ENCODE results near the gene PLP2. TPM values are rescaled to one million over a fixed set of nuclear protein-coding genes. Genes with fewer than 3 reads are reported as not detected.
A peak's percentile ranks its signal among the peaks of the same experiment; 100 is the strongest.

The PLP2 gene
- total RNA-seq, 2 donors from 2014 or later = 50.6 to 54.0 TPM

GRCh38 chrX:49199906-49200771, 28.4 kb downstream of the PLP2 start, which contains the start of gene SYP:
Gene SYP, minus strand, starts transcription at chrX:49200193. Its CDS starts 7 bp downstream, at chrX:49200186.
- Mint-ChIP-seq H3K4me3 (peak within 1 kb of the TSS; percentile 67), H3K27me3 (peaks cover 9 to 10% of the 10 kb centered on the region in 2 donors), H3K4me1 (ENCODE audit: low read depth in 2 of 2) (peaks cover 14 to 15% of the 10 kb centered on the region in 2 donors), H3K9me3 (no peaks in the 10 kb centered on the region), H3K27ac (no peak within 1 kb of the TSS), H3K36me3 (no peaks in the 10 kb centered on the region)
- peak; percentile 96 to 98 for ATAC-seq
- DNase-seq (ENCODE audit: low spot score) = peak; percentile 92

GRCh38 chrX:49202022-49202421, 30.3 kb downstream of the PLP2 start:
- Mint-ChIP-seq H3K27me3 (peaks cover 9 to 10% of the 10 kb centered on the region in 2 donors), H3K9me3 (no peaks in the 10 kb centered on the region), H3K4me1 (ENCODE audit: low read depth in 2 of 2) (peaks cover 14 to 15% of the 10 kb centered on the region in 2 donors), H3K4me3 (no peak overlapping the region), H3K36me3 (no peaks in the 10 kb centered on the region), H3K27ac (no peak overlapping the region)
- DNase-seq (ENCODE audit: low spot score) (no peak), ATAC-seq (no peak)

DNA sequence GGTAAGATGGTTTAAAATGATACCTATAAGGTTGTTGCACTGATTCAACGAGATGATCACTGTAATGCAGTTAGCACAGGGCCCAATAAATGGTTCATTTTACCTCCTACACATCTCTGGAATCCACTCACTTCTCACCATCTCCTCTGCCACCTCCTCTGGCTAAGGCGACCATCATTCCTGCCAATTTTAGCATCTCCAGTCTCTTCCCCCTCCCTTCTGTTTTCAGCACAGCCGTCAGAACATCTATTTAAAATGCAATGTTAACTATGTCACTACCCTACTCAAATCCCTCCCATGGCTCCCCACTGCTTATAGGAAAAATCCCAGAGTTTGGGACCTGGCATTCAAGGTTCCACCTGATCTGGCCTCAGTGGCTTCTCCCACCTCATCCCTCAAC, 31.8 kb downstream of the PLP2 start:
- Mint-ChIP-seq H3K27me3 (peaks cover 0 to 4% of the 10 kb centered on the region in 2 donors), H3K9me3 (no peaks in the 10 kb centered on the region), H3K4me3 (no peak overlapping the region), H3K4me1 (ENCODE audit: low read depth in 2 of 2) (peaks cover 5 to 11% of the 10 kb centered on the region in 2 donors), H3K36me3 (no peaks in the 10 kb centered on the region), H3K27ac (no peak overlapping the region)
- DNase-seq (ENCODE audit: low spot score) (no peak), ATAC-seq (no peak)

GRCh38 chrX:49204017-49204416, 32.3 kb downstream of the PLP2 start:
- Mint-ChIP-seq H3K27me3 (peaks cover 0 to 4% of the 10 kb centered on the region in 2 donors), H3K4me1 (ENCODE audit: low read depth in 2 of 2) (peaks cover 4 to 8% of the 10 kb centered on the region in 2 donors), H3K36me3 (no peaks in the 10 kb centered on the region), H3K9me3 (no peaks in the 10 kb centered on the region), H3K27ac (no peak overlapping the region), H3K4me3 (no peak overlapping the region)
- DNase-seq (ENCODE audit: low spot score) (no peak), ATAC-seq (no peak)

DNA sequence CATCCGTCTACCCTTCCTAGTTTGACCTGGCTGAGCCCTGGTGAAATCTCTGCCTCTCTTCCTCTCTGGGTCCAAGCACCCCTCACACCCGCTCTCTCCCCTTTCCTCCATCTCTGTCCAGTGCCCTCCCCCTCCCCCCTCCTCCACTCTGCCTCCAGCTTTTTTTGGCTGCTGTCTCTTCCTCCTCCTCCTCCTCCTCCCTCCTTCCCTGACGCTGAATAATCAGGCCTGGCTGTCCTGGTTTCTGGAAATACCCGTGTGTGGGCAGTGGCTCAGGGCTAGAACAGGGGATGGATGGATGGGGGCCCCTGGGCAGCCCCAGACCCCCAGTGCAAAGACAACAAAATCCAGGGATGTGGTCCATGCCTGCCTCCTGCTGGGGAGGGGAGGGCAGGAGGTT, 33.0 kb downstream of the PLP2 start:
- Mint-ChIP-seq H3K27me3 (peaks cover 0 to 4% of the 10 kb centered on the region in 2 donors), H3K4me3 (no peak overlapping the region), H3K4me1 (ENCODE audit: low read depth in 2 of 2) (peaks cover 0 to 4% of the 10 kb centered on the region in 2 donors), H3K27ac (no peak overlapping the region), H3K9me3 (no peaks in the 10 kb centered on the region), H3K36me3 (no peaks in the 10 kb centered on the region)
- DNase-seq (ENCODE audit: low spot score) (no peak), ATAC-seq (no peak)

DNA sequence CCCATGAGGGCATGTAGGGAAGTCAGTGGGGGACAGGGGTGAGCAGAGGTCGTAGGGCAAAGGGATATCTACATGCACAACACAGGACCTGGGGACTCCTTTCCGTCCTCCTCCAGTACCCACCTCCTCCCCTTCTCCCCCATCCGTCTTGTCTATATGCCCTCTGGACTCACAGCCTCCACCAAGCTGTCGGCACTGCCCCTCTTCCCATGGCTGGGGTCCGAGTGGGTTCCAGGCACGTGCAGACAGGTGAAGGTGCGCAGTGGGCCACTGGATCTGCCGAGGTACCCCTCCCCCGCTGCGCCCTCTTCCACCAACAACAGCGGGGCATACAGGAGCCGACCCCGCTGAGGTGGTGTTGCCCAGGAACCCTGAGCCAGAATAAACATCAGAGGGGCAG, 33.7 kb downstream of the PLP2 start:
- H3K9me3 Mint-ChIP-seq = no peaks in the 10 kb centered on the region
- DNase-seq (ENCODE audit: low spot score) = no peak
- H3K27me3 Mint-ChIP-seq = peaks cover 0 to 4% of the 10 kb centered on the region in 2 donors
- ATAC-seq = no peak
- peaks cover 0 to 3% of the 10 kb centered on the region in 2 donors for H3K4me1 Mint-ChIP-seq (ENCODE audit: low read depth in 2 of 2)
- no peak overlapping the region for H3K4me3 Mint-ChIP-seq
- no peaks in the 10 kb centered on the region for H3K36me3 Mint-ChIP-seq
- H3K27ac Mint-ChIP-seq = no peak overlapping the region

- H3K4me1 Mint-ChIP-seq (ENCODE audit: low read depth in 2 of 2) = no peaks in the 10 kb centered on the region
- no peak overlapping the region for H3K27ac Mint-ChIP-seq
- ATAC-seq (no peak), DNase-seq (ENCODE audit: low spot score) (no peak)
- no peaks in the 10 kb centered on the region for H3K9me3 Mint-ChIP-seq
- peaks cover 0 to 6% of the 10 kb centered on the region in 2 donors for H3K27me3 Mint-ChIP-seq
- no peak overlapping the region for H3K4me3 Mint-ChIP-seq
- H3K36me3 Mint-ChIP-seq = no peaks in the 10 kb centered on the region
Observed at GRCh38 chrX:49206543-49206942, 34.8 kb downstream of the PLP2 start.

DNA sequence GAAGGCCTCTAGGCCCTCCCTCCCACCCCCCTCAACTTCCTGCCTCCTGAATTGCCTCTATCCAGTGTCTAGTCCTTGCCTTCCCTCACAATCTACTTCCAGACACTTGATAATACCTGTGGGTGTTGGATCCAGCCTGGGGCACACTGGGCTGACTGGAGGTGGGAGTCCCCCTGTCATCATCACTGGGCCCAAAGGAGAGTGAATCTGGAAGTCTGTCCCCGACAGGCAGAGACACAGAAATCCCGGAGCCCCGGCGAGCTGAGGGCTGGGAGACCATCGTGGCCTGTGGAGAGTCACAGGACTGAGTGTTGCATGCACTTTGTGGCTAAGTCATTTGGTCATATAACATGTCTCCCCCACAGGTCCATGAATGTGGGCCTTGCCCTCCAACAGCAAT, 36.7 kb downstream of the PLP2 start:
- H3K9me3 Mint-ChIP-seq = peaks cover 5% of the 10 kb centered on the region
- H3K27me3 Mint-ChIP-seq = peaks cover 0 to 6% of the 10 kb centered on the region in 2 donors
- H3K27ac Mint-ChIP-seq = no peak overlapping the region
- no peaks in the 10 kb centered on the region for H3K4me1 Mint-ChIP-seq (ENCODE audit: low read depth in 2 of 2)
- H3K36me3 Mint-ChIP-seq = no peaks in the 10 kb centered on the region
- ATAC-seq (no peak), DNase-seq (ENCODE audit: low spot score) (no peak)
- no peak overlapping the region for H3K4me3 Mint-ChIP-seq

- Mint-ChIP-seq H3K4me1 (ENCODE audit: low read depth in 2 of 2) (no peaks in the 10 kb centered on the region), H3K27me3 (peaks cover 0 to 3% of the 10 kb centered on the region in 2 donors), H3K4me3 (no peak overlapping the region), H3K27ac (no peak overlapping the region), H3K36me3 (no peaks in the 10 kb centered on the region), H3K9me3 (peaks cover 5% of the 10 kb centered on the region)
- no peak for DNase-seq (ENCODE audit: low spot score)
- peak in 1 of 2 donors; percentile 57 for ATAC-seq
Observed at GRCh38 chrX:49209434-49210251, 37.9 kb downstream of the PLP2 start.

DNA sequence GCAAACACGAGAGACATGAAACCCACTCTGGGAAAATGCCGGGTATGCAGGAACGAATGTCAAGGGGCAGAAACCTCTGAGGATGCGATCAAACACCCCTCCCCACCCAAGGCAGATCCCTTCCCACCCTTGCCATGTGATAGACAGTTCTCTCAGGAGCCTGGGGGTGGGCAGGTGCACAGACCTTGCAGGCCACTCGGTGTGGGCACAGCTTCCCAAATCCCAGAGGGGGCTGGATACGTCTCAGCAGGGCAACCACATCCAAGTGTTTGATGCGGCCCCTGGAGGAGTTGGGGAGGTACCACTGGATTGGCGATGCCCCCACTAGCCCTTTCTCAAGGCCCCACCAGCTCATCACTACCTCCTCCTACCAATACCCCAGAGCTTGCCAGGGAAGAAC, 38.7 kb downstream of the PLP2 start:
- Mint-ChIP-seq H3K36me3 (no peaks in the 10 kb centered on the region), H3K27ac (no peak overlapping the region), H3K9me3 (peaks cover 5% of the 10 kb centered on the region), H3K4me1 (ENCODE audit: low read depth in 2 of 2) (no peaks in the 10 kb centered on the region), H3K4me3 (no peak overlapping the region), H3K27me3 (peaks cover 0 to 3% of the 10 kb centered on the region in 2 donors)
- ATAC-seq (no peak), DNase-seq (ENCODE audit: low spot score) (no peak)

DNA sequence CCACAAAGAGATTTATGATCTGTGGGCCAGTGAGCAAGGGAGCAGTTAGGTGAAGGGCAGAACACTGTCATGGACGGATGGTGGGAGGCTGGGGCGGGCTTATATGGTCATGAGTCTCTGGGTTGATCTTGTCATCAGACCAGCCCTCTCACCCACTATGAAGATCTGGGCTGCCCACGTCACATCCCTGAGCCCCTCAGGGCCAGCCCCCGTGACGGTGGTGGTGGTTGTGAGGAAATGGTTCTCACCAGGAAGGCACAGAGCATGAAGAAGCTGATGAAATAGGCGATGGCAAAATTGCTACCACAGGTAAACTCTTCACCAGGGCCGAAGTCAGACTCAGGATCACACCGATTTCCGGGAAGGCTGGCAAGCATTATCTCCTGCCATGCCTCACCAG, 39.4 kb downstream of the PLP2 start:
- no peak overlapping the region for H3K4me3 Mint-ChIP-seq
- H3K27me3 Mint-ChIP-seq = peaks cover 0 to 3% of the 10 kb centered on the region in 2 donors
- H3K4me1 Mint-ChIP-seq (ENCODE audit: low read depth in 2 of 2) = no peaks in the 10 kb centered on the region
- no peak for DNase-seq (ENCODE audit: low spot score)
- H3K27ac Mint-ChIP-seq = no peak overlapping the region
- H3K9me3 Mint-ChIP-seq = peaks cover 5% of the 10 kb centered on the region
- ATAC-seq = no peak
- H3K36me3 Mint-ChIP-seq = no peaks in the 10 kb centered on the region

DNA sequence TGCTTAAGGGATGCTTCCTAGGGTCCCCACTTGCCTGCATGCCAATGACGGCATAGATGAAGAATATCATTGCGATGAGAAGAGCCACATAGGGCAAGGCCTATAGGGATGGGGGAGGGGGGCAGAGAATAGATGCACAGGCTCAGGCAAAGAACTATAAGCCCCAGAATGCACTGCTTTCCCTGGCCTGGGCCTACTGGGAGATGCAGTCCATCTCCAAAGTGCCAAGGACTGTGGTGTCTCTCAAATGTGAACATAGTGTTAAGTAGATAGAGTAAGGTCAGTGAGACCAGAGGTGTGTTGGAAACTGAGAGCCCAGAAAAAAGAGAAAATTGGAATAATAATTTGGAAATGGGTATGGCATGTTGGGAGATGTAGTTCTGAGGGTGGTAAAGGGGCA, 40.5 kb downstream of the PLP2 start:
- peaks cover 5% of the 10 kb centered on the region for H3K9me3 Mint-ChIP-seq
- no peaks in the 10 kb centered on the region for H3K36me3 Mint-ChIP-seq
- H3K4me3 Mint-ChIP-seq = no peak overlapping the region
- peaks cover 0 to 3% of the 10 kb centered on the region in 2 donors for H3K27me3 Mint-ChIP-seq
- DNase-seq (ENCODE audit: low spot score) (no peak), ATAC-seq (no peak)
- H3K27ac Mint-ChIP-seq = no peak overlapping the region
- no peaks in the 10 kb centered on the region for H3K4me1 Mint-ChIP-seq (ENCODE audit: low read depth in 2 of 2)

DNA sequence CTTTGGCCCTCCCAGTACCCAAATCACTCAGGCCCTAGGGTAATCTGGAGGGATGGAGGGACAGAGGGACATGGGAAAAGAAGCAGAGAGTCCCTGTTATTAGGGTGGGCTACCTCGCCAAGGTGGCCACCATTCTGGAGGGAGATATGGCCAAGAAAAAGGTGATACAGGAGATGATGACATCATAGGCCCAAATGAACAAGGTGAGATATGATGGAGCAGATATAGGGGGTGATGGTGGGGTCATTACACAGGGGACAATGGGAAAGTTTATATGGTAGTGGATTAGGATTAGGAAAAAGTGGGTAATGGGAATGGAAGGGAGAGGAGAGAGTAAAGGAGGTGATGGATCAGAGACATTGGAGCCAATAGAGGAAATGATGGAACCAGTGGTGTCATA, 41.2 kb downstream of the PLP2 start:
- DNase-seq (ENCODE audit: low spot score) (no peak), ATAC-seq (no peak)
- no peak overlapping the region for H3K4me3 Mint-ChIP-seq
- peaks cover 0 to 3% of the 10 kb centered on the region in 2 donors for H3K27me3 Mint-ChIP-seq
- peaks cover 5% of the 10 kb centered on the region for H3K9me3 Mint-ChIP-seq
- H3K36me3 Mint-ChIP-seq = no peaks in the 10 kb centered on the region
- no peak overlapping the region for H3K27ac Mint-ChIP-seq
- no peaks in the 10 kb centered on the region for H3K4me1 Mint-ChIP-seq (ENCODE audit: low read depth in 2 of 2)

GRCh38 chrX:49214416-49214815, 42.7 kb downstream of the PLP2 start:
- DNase-seq (ENCODE audit: low spot score) (peak; percentile 2), ATAC-seq (no peak)
- Mint-ChIP-seq H3K36me3 (no peaks in the 10 kb centered on the region), H3K9me3 (peaks cover 5% of the 10 kb centered on the region), H3K4me1 (ENCODE audit: low read depth in 2 of 2) (no peaks in the 10 kb centered on the region), H3K4me3 (no peak overlapping the region), H3K27me3 (peaks cover 0 to 3% of the 10 kb centered on the region in 2 donors), H3K27ac (no peak overlapping the region)

All from natural killer cell treated with Interleukin-12 subunit alpha and Interleukin-12 subunit beta and Interleukin-15 and Interleukin-18, amount 100 ng/mL, for 72 hours (primary cell).